PFSK-1 (cell line): ENCODE results near the gene CEP290.

Experiments
- FOXP2 ChIP-seq: optimal IDR thresholded peaks from 2 replicates; pipeline ENCODE3; 2011; ENCODE audit warnings: borderline replicate concordance, control low read depth, inconsistent platforms; ENCODE audit not compliant: insufficient read depth; ENCODE audit errors: extremely low read length, extremely low read depth
- POLR2AphosphoS5 ChIP-seq: IDR thresholded peaks from 2 replicates; pipeline ENCODE4 v1.6.1; 2012; ENCODE audit warnings: low read depth, mild to moderate bottlenecking, control low read depth, low read length, moderate library complexity
- SIN3A ChIP-seq: IDR thresholded peaks from 2 replicates; pipeline ENCODE4 v1.6.1; 2012; ENCODE audit warnings: mild to moderate bottlenecking, low read length, moderate library complexity, borderline replicate concordance; ENCODE audit not compliant: insufficient read depth
- TAF1 ChIP-seq: IDR thresholded peaks from 2 replicates; pipeline ENCODE4 v1.6.1; 2012; ENCODE audit warnings: low read length, control low read depth, borderline replicate concordance; ENCODE audit not compliant: insufficient read depth
- TF ChIP-seq, protein P1 (sequence below), 2 experiments: IDR thresholded peaks; 2 replicates each; pipeline versions ENCODE4 v1.6.1 to v1.8.0; 2011 to 2012; ENCODE audit warnings: low read depth in 2 of 2, low read length in 2 of 2, control low read depth in 1 of 2, inconsistent platforms in 1 of 2, mild to moderate bottlenecking in 1 of 2, moderate library complexity in 1 of 2; ENCODE audit not compliant: insufficient read depth in 1 of 2

Gene CEP290

DNA sequence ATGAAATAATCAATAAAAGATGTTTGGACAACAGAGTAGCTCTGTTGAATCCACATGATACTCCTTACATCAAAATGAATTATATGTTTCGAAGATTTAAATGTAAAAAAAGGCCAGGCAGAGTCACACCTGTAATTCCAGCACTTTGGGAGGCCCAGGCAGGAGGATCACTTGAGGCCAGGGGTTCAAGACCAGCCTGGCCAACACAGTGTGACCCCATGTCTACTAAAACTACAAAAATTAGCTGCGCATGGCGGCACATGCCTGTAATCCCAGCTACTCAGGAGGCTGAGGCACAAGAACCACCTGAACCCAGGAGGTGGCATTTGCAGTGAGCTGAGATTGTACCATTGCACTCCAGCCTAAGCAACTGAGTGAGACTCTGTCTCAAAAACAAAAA, 14.8 kb downstream of the CEP290 start:
- TF ChIP-seq TAF1 (no peak), SIN3A (no peak), FOXP2 (no peak), POLR2AphosphoS5 (no peak)
- TF ChIP-seq, protein P1, sequence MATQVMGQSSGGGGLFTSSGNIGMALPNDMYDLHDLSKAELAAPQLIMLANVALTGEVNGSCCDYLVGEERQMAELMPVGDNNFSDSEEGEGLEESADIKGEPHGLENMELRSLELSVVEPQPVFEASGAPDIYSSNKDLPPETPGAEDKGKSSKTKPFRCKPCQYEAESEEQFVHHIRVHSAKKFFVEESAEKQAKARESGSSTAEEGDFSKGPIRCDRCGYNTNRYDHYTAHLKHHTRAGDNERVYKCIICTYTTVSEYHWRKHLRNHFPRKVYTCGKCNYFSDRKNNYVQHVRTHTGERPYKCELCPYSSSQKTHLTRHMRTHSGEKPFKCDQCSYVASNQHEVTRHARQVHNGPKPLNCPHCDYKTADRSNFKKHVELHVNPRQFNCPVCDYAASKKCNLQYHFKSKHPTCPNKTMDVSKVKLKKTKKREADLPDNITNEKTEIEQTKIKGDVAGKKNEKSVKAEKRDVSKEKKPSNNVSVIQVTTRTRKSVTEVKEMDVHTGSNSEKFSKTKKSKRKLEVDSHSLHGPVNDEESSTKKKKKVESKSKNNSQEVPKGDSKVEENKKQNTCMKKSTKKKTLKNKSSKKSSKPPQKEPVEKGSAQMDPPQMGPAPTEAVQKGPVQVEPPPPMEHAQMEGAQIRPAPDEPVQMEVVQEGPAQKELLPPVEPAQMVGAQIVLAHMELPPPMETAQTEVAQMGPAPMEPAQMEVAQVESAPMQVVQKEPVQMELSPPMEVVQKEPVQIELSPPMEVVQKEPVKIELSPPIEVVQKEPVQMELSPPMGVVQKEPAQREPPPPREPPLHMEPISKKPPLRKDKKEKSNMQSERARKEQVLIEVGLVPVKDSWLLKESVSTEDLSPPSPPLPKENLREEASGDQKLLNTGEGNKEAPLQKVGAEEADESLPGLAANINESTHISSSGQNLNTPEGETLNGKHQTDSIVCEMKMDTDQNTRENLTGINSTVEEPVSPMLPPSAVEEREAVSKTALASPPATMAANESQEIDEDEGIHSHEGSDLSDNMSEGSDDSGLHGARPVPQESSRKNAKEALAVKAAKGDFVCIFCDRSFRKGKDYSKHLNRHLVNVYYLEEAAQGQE (IDR thresholded peaks at IDR 0.05; ENCODE audit: insufficient read depth in 1 of 2, low read depth in 2 of 2, low read length in 2 of 2) = no peak

DNA sequence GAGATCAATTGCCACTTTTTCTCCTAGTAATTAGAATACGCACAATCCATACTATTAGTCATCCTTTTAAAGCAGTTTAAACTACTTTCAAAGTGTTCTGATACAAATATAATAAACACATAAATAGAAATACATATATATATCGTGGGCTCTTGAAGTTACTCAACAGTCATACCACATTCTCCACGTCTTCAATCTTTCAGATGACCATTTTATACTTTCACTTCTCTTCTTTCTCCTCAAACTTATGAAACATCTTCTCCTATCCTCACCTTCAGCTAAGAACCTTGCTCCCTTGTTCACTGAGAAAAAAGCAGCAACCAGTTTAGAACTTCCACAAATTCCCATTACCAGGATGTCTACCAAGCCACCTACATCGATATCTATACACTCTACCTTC, 19.2 kb downstream of the CEP290 start:
- no peak for TF ChIP-seq TAF1
- TF ChIP-seq FOXP2 = no peak
- TF ChIP-seq, protein P1 (IDR thresholded peaks at IDR 0.05; ENCODE audit: insufficient read depth in 1 of 2, low read depth in 2 of 2, low read length in 2 of 2) = no peak
- no peak for TF ChIP-seq SIN3A
- TF ChIP-seq POLR2AphosphoS5 = no peak

- TF ChIP-seq SIN3A = no peak
- TF ChIP-seq, protein P1 (IDR thresholded peaks at IDR 0.05; ENCODE audit: insufficient read depth in 1 of 2, low read depth in 2 of 2, low read length in 2 of 2) = no peak
- no peak for TF ChIP-seq TAF1
- no peak for TF ChIP-seq POLR2AphosphoS5
- TF ChIP-seq FOXP2 = no peak
Measured at GRCh38 chr12:88113871-88114270, 28.0 kb downstream of the CEP290 start.

DNA sequence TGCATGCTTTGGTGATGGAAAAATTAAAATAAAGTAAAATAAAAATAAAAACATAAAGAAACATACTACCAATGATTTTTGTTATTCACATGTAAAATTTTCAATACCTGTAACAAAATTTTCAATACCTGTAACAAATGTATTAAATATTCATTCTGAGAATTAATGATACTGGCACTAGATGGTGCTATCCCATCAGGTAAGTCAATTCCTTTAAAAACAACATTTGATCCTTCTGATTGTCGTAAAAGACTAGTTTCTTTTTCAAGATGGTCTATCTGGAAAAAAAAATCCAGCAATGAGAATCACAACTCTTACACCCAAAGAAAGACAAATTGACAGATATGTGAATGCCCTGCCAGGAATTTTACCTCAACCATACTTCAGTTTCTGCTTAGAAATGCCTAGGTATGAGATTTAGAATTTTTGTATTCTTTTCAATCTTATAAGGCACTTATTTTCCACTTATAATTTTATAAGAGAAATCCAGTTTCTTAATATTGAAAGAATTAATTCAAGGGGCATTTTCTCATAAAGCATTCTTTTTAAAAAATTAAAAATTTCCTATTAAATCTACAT, 30.7 kb downstream of the CEP290 start:
- TF ChIP-seq FOXP2 (no peak), TAF1 (no peak), SIN3A (no peak), POLR2AphosphoS5 (no peak)
- TF ChIP-seq, protein P1 (IDR thresholded peaks at IDR 0.05; ENCODE audit: insufficient read depth in 1 of 2, low read depth in 2 of 2, low read length in 2 of 2) = no peak
